DMS153 treated with DMSO at 0.1 percent for 48 hours (cell line): ENCODE data around the gene GRIN3B.

ENCODE experiments used
- DNase-seq: peaks from one replicate; lab custom pipeline; 2025; ENCODE audit not compliant: unreplicated experiment; lab: John Stamatoyannopoulos, UW

The GRIN3B gene

DNA sequence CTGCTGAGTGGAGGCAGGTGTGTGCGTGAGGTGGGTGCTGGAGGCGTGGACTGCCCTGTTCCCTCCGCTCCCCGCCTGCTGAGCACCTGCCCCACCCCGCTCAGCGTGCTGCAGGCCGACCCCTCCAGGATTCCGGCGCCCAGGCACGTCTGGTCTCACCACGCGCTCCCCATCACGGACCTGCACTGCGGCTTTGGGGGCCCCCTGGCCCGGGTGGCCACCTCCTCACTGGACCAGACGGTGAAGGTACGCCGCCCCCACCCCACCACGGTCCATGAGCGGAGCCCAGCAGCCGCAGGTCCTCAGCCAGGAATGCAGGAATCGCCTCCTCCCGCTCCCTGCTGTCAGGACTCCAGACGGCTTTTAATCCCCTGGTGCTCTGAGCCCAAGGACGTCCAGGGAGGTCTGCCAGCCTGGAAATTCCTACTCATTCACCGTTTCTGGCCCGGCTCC lies 10.1 kb upstream of the GRIN3B start:
- DNase-seq: no peak

DNA sequence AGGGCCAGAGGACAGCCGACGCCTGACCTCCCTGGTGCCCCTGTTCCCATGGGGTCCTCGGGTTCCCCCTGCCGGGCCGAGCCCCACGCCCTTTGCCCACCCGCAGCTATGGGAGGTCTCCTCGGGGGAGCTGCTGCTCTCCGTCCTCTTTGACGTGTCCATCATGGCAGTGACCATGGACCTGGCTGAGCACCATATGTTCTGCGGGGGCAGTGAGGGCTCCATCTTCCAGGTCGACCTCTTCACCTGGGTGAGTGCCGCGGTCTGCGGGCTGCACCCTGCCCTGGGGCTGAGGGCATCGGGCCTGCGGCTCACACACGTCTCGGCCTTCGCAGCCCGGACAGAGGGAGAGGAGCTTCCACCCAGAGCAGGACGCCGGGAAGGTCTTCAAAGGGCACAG lies 9.5 kb upstream of the GRIN3B start:
- DNase-seq: no peak

DNA sequence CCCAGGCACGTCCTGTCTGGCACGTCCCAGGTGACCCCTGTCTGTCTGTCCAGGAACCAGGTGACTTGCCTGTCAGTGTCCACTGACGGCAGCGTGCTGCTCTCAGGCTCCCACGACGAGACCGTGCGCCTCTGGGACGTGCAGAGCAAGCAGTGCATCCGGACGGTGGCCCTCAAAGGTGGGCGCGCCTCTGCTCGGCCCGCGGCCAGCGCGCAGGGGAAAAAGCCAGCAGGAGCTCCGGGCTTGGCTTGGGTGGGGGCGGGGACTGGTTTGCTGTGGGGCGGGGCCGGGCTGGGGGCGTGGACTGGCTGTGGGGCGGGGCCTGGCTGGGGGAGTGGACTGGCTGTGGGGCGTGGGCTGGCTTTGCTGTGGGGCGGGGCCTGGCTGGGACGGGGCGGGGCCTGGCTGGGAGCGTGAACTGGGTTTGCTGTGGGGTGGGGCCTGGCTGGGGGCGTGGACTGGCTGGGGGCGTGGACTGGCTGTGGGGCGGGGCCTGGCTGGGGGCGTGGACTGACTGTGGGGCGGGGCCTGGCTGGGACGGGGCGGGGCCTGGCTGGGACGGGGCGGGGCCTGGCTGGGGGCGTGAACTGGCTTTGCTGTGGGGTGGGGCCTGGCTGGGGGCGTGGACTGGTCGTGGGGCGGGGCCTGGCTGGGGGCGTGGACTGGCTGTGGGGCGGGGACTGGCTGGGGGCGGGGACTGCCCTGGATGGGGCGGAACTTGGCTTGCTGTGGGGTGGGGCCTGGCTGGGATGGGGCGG lies 8.9 kb upstream of the GRIN3B start:
- no peak for DNase-seq

DNA sequence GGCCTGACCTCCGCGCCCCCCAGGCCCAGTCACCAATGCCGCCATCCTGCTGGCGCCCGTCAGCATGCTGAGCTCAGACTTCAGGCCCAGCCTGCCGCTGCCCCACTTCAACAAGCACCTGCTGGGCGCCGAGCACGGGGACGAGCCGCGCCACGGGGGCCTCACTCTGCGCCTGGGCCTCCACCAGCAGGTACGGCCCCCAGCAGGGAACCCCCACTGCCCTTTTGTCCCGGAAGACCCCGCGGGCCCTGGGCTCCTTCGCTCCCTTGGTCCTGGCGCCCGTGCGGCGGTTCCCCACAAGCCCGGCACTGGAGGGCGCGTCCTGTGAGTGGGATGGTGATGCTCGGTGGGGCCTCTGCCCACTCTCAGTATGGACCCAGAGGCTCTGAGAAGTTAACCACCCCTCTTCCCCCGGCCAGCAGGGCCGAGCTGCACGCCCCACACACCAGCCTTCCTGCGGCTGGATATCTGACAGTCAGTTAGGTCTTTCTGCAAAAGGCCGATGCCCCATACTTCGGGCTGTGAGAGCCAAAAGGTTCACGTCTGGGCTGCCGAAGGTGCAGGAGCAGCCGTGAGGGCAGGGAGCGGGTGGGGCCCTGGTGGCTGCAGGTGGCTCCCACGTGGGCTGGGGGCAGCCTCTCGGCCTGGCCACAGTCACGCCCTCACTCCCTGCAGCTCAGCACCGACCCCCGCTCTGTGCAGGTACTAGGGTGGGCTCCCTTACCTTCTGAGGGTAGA lies 8.1 kb upstream of the GRIN3B start:
- no peak for DNase-seq

DNA sequence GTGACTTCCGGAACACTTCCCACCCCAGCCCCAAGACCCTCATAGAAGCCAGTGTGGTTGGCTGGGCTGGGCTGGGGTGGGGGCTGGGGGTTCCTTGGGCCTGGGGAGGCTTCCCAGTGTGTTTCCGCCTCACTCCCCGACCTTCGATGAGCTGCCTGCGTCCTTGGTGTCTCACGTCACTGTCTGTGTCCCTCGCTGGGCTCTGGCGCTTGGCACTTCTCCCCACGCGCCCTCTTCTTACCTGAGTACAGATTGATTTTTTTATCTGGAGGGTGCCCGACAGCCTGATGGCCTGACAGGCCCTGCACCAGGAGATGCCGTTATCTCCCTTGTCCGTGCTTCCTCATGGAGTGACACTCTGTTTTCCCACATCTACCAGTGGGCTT lies 7.6 kb upstream of the GRIN3B start:
- no peak for DNase-seq

DNA sequence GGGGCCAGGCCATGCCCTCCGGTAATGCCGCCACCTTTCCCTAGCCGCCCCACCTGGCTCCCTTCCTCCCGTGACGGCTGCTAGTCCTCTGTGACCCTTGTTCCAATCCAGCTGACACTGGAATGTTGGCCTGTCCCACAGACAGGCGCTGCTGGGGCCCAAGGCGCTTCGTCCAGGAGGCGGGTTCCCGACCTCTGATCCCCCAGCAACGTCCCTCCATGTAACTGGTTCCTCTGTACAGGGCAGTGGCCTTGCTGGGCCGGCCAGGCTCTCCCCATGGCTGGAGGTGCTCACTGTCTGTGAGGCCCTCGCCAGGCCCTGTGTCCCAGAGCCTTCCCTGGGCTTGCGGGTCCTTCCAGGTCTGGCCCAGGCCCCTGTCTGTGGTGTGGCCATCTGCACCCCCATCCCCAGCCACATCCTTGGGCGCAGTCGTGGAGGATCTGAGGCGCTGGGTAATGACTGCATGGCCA lies 6.8 kb upstream of the GRIN3B start:
- DNase-seq: no peak

DNA sequence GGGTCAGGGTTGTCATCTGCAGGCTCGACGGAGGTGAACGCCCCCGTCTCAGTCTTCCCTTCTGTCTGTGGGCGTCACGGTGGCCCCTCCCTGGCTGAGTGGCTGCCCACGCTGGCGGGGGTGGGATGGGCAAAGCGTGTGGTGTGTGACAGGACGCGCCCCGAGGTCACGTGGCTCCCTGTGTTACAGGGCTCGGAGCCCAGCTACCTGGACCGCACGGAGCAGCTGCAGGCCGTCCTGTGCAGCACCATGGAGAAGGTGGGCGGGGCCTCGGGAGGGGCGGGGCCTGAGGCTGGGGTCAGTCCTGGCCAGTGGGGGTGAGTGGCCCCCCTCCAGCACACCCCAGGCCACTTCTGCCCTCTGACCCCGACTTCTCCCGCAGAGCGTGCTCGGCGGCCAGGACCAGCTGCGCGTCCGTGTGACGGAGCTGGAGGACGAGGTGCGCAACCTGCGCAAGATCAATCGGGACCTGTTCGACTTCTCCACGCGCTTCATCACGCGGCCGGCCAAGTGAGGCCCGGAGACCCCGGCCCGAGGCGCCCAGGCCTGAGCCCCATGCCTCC lies 6.3 kb upstream of the GRIN3B start:
- DNase-seq: no peak

DNA sequence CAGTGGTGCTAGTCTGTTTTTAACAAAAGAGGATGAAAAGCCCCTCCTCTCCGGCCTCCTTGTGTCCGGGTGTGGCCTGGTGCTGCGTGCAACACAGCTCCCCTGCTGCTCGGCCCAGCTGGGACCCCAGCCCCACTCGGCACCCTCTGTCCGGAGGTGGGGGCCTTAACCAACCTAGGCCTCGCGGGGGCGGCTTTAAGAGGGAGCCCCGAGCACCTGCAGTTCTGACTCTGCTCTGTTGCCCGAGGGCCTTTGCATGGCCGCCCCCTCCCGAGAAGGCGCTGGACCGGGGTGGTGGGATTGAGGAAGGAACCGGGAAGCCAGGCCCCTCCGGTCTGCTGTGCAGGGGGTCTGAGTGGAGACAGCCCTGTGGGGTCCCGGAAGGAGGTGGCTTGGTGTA lies 5.7 kb upstream of the GRIN3B start:
- DNase-seq: no peak

DNA sequence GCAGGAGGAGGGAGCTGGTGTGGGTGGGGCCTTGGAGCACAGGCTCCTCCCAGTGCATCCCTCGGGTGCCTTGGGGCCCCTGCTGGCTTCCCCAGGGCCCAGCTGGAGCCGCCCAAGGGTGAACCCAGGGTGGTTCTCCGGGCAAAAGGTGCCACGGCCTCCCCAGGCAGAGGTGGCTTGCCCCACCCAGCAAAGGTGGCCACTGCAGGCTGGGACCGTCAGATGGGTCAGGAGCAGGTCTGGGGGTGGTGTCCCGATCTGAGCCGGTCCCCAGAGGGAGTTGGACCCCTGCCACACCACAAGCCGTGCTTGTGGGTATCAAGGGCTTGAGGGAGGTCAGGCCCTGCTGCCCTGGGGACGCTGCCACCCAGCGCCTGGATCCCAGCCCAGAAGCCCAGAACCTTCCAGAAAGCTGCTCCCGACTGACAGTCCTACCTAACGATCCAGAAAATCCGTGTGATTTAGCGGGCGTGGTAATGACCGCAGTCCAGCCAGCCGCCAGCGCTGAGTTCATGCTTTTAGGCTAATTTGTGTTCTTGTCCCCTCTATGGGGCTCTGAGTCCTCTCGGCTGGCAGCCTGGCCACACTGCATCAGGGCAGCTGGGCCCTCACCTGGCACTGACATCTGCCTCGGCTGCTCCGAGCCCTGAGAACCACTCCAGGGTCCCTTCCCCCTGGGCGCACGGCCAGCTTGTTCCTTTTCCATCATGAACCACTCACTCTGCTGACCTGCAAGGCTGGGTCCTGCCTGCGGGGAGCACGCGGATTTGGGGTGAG lies 5.0 kb upstream of the GRIN3B start:
- no peak for DNase-seq

DNA sequence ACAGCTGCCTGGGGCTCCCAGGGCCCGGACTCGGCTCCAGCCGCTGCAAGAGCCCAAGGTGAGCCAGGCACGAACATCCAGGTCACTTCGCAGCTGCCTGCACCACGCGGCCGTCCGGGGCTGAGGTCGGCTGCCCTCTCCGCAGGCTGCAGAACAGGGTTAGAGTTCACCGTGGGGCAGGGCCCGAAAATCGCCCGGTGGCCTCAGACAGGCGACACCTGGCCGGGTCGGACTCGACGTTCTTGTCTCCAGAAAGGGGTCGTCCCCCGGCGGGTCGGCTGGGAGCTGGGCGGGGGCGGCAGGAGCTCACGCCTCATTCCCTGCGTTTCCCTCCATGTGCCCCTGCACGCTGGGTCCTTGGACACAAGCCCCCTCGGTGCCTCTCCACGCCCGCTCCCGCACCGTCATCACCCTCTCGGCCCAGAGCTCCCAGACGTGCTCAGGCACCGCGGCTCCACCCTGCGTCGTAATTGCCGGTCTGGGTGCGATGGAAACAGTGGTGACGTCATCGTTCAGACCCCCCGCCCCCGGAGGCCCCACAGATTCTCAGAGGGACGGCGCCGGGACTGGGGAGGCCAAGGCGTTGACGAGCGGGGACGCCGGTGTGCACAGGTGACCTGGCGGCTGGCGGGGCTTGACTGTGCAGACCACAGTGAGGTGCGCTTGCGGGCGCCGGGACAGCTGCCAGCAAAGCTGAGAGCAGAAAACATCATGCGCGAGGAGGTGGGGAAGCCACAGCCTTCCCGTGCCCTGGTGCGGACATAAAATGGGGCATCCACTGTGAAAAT lies 4.0 kb upstream of the GRIN3B start:
- DNase-seq: no peak

DNA sequence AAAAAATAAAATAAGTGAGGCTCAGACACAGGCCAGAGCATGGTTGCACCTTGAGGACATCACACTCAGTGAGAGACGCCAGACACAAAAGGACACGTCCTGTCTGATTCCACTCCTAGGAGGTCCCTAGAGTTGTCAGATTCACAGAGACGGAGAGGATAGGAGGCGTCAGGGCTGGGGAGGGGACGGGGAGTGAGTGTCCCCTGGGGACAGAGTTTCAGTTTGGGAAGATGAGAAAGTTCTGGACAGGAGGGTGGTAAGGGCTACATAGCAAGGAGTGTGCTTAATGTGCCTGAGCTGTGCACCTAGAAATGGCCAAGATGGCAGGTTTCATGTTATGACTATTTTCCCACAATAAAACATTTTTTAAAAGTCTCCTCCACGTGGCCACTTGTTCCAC lies 2.2 kb upstream of the GRIN3B start:
- DNase-seq: no peak

DNA sequence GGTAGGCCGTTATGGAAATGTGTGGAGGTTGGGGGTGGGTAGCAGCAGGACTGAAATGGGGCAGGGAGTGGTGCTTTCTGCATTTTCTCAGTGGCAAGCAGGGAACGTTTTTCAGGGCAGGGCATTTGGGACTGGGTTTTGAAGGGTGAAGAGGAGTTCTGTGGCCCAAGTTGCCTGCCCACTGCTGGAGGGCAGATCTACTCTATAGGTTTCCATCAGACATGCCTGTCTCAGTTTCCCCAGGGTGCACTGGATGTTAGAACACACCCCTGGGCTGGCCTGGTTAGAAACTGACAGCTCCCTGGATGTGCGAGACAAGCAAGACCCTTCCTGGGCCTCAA lies 870 bp upstream of the GRIN3B start:
- DNase-seq: no peak

DNA sequence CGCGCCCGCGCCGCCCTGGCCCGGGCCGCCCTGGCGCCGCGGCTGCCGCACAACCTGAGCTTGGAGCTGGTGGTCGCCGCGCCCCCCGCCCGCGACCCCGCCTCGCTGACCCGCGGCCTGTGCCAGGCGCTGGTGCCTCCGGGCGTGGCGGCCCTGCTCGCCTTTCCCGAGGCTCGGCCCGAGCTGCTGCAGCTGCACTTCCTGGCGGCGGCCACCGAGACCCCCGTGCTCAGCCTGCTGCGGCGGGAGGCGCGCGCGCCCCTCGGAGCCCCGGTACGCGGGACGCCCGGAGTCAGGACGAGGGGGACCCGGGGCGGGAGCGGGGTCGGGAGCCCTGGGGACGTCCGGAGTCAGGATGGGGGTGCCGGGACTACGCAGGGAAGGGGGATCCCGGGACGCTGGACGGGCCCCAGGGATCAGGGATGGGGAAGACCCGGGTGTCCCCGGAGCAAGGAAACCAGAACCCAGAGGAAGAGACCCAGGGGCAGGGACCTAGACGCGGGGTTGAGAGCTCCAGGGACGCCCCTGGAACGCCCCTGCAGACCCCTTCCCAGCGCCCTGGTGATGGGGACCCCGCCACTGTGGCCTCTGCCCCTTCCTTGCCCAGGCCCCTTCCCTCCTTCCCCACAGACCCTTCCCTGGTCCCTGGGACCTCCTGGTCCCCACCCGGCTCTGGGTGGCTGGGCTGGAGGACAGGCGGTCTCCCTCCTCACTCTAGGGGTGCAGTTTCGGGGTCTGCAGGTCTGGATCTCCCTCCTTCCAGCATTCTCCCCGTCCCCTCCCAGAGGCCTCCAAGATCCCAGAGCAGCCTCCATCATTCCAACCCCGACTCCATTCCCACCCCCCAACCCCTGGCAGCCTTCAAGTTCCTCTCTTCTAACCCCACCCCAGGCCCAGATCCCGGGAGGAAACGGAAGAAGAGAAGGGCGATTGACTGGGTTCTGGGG lies 645 bp downstream of the GRIN3B start:
- DNase-seq: no peak

DNA sequence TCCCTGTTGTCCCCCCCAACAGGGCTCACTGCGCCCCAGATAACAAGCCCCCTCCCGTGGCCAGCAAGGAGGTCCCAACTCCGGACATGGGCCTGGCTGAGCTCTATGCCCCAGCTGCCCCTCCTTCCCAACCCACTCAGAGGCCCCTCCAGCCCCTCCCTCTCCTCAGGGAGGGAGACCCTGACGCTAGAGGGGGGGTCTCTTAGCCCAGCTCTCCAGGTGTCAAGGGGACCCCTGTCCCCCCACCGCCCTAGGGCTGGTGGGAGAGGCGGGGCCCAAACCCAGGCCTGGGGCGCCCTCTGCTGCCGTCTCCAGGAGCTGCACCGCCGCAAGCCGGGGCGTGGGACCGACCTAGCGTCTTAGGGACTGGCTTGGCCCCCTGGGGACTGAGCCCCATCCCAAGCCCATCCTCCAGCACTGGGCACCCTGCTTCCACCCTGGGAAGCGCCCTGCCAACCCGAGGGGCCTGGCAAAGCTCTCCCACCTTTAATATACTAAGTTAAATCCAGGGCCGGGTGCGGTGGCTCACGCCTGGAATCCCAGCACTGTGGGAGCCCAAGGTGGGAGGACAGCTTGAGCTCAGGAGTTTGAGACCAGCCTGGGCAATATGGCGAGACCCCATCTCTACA lies 1.4 kb downstream of the GRIN3B start:
- DNase-seq: no peak

DNA sequence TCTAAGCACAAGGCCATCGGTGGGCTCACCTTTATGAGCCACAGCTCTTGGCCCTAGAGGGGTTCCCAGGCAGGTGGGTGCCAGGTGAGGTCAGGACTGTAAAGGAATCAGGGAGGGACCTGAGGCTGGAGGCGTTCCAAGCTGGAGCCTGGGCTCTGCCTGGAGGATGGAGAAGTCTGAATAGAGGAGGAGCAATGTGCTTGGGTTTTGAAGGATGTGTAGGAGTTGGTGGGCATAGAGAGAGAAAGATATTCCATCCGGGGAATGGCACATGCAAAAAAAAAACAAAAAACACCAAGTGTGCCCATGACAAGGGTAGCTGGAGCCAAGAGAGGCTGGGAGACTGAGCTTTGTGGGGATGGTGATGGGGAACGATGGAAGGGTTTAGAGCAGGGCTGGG lies 2.4 kb downstream of the GRIN3B start:
- no peak for DNase-seq

DNA sequence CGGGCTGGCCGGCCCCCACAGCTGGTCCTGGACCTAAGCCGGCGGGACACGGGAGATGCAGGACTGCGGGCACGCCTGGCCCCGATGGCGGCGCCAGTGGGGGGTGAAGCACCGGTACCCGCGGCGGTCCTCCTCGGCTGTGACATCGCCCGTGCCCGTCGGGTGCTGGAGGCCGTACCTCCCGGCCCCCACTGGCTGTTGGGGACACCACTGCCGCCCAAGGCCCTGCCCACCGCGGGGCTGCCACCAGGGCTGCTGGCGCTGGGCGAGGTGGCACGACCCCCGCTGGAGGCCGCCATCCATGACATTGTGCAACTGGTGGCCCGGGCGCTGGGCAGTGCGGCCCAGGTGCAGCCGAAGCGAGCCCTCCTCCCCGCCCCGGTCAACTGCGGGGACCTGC lies 3.1 kb downstream of the GRIN3B start:
- no peak for DNase-seq

DNA sequence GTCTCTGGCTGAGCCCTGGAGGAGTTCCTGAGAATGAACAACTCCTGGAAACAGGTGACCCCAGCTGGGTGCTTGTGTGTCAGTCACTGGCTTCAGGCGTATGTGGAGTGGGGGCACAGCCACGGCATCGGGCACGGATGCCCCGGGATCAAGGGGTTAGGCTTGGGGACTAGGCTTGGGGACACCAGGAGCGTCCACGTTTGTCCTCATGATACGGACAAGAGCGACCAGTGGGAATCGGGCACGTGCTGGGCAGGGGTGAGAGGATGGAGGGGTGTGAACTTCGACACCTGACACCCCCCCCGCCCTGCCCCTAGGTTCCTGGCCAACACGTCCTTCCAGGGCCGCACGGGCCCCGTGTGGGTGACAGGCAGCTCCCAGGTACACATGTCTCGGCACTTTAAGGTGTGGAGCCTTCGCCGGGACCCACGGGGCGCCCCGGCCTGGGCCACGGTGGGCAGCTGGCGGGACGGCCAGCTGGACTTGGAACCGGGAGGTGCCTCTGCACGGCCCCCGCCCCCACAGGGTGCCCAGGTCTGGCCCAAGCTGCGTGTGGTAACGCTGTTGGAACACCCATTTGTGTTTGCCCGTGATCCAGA lies 4.1 kb downstream of the GRIN3B start:
- no peak for DNase-seq

DNA sequence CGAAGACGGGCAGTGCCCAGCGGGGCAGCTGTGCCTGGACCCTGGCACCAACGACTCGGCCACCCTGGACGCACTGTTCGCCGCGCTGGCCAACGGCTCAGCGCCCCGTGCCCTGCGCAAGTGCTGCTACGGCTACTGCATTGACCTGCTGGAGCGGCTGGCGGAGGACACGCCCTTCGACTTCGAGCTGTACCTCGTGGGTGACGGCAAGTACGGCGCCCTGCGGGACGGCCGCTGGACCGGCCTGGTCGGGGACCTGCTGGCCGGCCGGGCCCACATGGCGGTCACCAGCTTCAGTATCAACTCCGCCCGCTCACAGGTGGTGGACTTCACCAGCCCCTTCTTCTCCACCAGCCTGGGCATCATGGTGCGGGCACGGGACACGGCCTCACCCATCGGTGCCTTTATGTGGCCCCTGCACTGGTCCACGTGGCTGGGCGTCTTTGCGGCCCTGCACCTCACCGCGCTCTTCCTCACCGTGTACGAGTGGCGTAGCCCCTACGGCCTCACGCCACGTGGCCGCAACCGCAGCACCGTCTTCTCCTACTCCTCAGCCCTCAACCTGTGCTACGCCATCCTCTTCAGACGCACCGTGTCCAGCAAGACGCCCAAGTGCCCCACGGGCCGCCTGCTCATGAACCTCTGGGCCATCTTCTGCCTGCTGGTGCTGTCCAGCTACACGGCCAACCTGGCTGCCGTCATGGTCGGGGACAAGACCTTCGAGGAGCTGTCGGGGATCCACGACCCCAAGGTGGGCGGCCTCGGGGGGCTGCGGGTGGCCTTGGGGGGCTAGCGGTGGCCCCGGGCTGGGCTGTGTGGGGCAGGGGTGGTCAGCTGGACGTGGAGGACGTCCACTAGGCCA lies 4.8 kb downstream of the GRIN3B start:
- no peak for DNase-seq
